ENCODE results near the gene NMUR2.

Gene NMUR2

DNA sequence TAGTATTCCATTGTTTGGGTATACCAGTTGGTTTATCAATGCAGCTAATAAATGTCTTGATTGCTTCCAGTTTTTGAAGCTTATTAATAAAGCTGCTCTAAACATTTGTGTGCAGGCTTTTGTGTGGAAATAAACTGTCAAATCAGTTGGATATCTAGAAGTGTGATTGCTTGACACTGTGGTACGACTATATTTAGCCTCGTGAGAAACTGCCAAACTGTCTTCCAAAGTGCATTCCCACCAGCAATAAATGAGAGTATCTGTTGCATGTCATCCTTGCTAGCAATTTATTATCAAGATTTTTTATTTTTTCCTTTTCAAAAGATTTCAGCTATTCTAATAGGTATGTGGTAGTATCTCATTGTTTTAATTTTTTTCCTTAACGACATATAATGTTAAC lies 37.5 kb downstream of the NMUR2 start:
- no peak for DNase-seq

DNA sequence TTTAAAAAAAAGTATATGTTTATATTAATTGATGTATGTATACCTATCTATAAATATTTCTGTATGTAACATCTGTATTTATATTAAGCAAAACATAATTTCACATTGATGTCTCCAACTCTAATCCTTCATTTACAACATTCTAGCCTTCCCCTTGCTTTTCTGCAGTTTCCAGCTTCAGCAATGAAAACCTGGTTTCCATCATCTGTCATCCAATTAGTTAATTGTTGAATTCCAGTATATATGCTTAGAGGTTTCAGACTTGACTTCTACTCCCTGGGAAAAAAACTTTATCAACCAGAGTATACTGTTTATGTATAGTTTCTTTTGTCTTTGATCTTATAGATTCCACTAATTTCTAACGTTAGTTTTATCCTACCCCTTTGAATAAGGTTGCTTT lies 38.4 kb downstream of the NMUR2 start:
- DNase-seq, result no peak

DNA sequence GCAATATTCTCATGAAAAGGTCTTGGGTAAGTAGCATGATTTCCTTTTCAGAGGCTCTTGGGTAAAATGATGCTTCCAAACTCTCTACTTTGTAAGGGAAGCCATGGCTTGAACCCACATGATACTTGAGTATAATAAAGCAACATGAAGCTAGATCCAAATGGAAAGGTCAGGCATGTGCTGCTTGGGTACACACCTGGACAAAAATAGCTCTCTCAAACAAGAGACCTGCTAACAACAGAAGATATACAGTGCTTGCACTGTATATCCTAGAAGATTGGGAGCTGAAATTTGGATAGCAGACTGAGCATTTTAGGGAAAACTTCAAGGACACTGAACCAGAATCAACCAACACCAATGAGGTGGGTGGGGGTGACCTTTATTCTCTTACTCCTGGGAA lies 40.2 kb downstream of the NMUR2 start:
- no peak for DNase-seq

DNA sequence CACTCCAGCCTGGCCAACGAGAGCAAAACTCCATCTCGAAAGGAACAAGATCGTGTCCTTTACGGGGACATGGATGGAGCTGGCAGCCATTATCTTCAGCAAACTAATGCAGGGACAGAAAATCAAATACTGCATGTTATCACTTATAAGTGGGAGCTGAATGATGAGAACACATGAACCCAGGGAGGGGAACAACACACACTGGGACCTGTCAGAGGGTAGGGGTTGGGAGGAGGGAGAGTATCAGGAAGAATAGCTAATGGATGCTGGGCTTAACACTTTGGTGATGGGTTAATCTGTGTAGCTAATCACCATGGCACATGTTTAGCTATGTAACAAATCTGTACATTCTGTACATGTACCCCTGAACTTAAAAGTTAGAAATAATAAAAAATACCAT lies 40.9 kb downstream of the NMUR2 start:
- DNase-seq, result no peak

DNA sequence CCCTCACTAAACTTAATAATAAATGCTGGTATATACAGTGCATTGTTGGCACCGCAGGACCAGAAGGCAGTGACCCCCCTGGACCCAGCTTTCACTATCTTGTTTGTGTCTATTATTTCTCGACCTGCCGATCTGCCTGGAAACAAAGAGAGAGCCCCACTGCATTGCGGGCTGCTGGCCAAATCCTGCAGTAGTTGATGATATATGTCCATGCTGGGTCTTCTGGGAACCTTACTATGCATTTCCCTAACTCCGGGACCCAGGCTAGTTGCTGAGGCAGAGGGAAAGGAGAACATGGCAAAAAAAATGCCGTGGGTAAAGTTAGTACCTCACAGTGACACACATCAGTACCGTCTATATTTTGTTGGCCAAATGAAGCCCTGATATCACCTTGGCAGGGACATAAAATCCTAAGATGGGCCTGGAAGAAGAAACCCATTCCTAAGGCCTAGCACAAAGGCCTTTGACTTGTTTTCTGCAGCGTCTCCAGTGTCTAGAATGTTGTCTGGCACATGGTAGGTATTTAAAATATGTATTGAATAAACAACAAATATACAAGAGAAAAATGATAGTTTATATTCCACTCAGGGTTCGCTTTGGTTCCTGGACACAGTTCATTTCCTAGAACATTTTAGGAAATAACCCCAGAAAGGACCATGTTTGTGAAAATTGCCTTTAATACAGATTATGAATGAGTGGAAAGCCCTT lies 46.1 kb downstream of the NMUR2 start:
- DNase-seq, result no peak

DNA sequence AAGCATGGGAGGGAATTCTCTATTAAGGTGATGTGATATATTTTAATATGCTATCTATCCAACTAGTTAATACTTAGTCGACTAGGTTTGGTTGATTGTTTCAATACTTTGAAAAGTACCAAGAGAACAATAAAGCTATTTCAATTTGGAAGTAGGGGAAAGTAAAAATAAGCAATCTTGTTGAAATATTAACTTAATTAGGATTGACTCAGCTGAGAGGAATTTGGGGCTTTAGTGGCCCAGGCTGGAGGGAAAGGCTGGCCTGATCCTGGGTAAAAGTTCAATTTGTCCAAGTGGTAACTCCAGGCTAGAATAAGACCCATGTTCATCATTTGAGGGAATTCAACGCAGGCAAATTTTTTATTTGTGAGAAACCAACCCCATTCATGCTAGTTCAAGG lies 48.6 kb downstream of the NMUR2 start:
- DNase-seq, result no peak

DNA sequence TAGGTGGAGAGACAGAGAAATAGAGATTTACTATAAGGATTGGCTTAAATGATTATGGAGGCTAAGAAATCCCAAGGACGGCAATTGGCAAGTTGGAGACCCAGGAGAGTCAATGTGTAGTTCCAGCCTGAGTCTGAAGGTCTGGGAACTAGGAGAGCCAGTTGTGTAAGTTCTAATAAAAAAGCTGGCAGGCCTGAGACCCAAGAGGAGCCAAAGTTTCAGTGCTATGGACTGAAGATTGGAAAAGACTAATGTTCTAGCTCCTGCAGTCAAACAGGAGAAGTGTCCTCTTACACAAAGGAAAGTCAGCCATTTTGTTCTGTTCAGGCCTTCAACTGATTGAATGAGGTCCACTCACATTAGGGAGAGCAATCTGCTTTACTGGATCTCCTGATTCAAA lies 50.0 kb downstream of the NMUR2 start:
- no peak for DNase-seq

DNA sequence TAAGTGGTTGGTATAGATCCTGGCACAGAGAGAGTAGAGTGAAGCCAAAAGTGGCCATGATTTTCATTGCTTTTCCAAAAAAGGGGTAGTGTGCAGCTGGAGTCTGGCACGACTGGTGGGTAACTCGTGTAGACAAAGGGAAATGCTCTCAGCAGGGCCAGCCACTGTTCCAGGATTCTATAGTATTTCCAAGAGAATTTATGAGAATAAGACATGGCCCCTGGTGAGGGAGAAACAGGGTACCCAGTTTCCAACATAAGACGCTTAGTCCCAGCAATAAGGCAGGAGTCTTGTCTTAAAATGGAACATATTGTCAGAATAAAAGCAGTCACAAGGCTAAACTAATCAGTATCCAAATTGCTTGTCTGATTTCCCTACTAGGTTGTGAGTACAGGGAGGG lies 52.1 kb downstream of the NMUR2 start:
- no peak for DNase-seq

DNA sequence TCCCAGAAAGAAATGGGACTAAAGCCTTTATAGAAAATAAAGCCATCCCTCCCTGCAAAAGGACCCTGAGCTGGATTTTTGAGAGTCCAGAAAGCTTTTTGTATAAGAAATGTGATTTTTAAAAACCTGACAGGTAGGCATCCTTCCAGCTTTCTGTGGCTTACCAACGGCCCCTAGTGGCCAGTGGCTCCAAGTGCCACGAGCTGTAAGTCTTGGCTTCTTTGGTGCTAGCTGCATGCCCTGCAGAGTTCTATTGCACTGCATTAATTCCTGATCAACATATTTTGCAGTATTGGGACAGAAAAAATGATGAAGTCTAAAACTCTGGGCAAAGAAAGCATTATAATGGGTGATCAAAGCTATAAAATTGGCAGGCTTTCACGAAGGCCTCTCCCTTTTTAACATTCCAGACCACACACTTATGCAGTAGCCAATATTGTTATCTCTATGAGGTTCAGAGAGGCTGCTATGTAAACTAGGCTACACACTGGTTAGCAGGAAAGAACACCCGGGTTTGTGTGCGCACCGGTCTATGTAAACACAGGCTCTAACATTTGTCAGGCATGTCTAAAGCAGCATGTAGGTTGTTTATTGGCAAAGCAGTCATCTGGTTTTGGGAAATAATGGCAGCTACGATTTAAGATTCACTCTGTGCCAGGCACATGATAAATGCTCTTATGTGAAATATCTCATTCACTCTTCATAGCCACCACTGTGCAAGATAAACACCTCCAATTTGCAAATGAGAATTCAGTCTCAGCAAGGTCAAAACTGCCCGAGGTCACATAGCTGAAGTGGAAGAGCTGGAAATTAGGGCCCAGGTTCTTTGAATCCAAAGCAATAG lies 55.2 kb downstream of the NMUR2 start:
- peak; percentile 81 for DNase-seq

Data from NCI-H774 (cell line).